ENCODE data around the gene PRDM16. TPM values are rescaled to one million over a fixed set of nuclear protein-coding genes. Genes with fewer than 3 reads are reported as not detected.

PRDM16 gene
- total and polyA plus RNA-seq, 2 of the 4 experiments (the other 2 are of a cell fraction), result 0.02 TPM; not detected in 1

GRCh38 chr1:3125078-3125477 is 56.1 kb downstream of the PRDM16 start:
- no peak for ATAC-seq (ENCODE audit: low read depth)
- no TSS peak for BruUV-seq (replicated peaks)
- H3K27me3 ChIP-seq (ENCODE audit: control insufficient read depth, insufficient read depth, low read length), result no peaks in the 10 kb centered on the region
- no peak overlapping the region for H2BK15ac ChIP-seq (ENCODE audit: low read depth, low read length)
- no peak overlapping the region for H3K23ac ChIP-seq (ENCODE audit: low read depth, low read length)
- H3K9ac ChIP-seq (ENCODE audit: low read depth, low read length), result no peak overlapping the region
- no peak overlapping the region for H4K5ac ChIP-seq (ENCODE audit: low read depth, low read length)
- no peaks in the 10 kb centered on the region for H3K36me3 ChIP-seq (ENCODE audit: control insufficient read depth, insufficient read depth, low read length)
- no peaks in the 10 kb centered on the region for H3K79me1 ChIP-seq (ENCODE audit: low read depth in 1 of 2, low read length in 2 of 2)
- no peak overlapping the region for H3K56ac ChIP-seq (ENCODE audit: extremely low read depth, insufficient read depth, low read length)
- H3K4me2 ChIP-seq (ENCODE audit: low read depth, low read length), result no peak overlapping the region
- in situ Hi-C loops (cut with MboI; ENCODE audit: low sequenced_read_pairs), result no loop called here
- no peak overlapping the region for H2AK9ac ChIP-seq (replicated peaks; ENCODE audit: low read depth, low read length, poor library complexity)
- H2AFZ ChIP-seq (replicated peaks; ENCODE audit: low read length, poor library complexity), result no peak overlapping the region
- TF ChIP-seq CTCF (conservative IDR thresholded peaks at IDR 0.05; ENCODE audit: low read depth, low read length), result no peak
- no peak for TF ChIP-seq RAD21 (IDR thresholded peaks at IDR 0.05; ENCODE audit: low read length)
- TF ChIP-seq POLR2A (IDR thresholded peaks at IDR 0.05; ENCODE audit: low read depth, low read length), result no peak
- no peak for TF ChIP-seq SMC3 (IDR thresholded peaks at IDR 0.05; ENCODE audit: low read depth, low read length)
- no peak for TF ChIP-seq USF2 (IDR thresholded peaks at IDR 0.05; ENCODE audit: low read depth, low read length)
- no peak for TF ChIP-seq MAZ (IDR thresholded peaks at IDR 0.05; ENCODE audit: borderline replicate concordance, low read depth, low read length)
- no peak for TF ChIP-seq CHD1 (IDR thresholded peaks at IDR 0.05; ENCODE audit: low read depth, low read length)
- TF ChIP-seq MAFK (IDR thresholded peaks at IDR 0.05; ENCODE audit: low read depth, low read length), result no peak
- no peak for TF ChIP-seq MXI1 (IDR thresholded peaks at IDR 0.05; ENCODE audit: borderline replicate concordance, low read depth, low read length)
- no peak for TF ChIP-seq BHLHE40 (IDR thresholded peaks at IDR 0.05; ENCODE audit: low read depth, low read length)
- TF ChIP-seq FOS (IDR thresholded peaks at IDR 0.05; ENCODE audit: low read depth, low read length), result no peak
- no peak for TF ChIP-seq NFE2L2 (IDR thresholded peaks at IDR 0.05; ENCODE audit: low read depth, low read length)
- no peak for TF ChIP-seq CEBPB (IDR thresholded peaks at IDR 0.05; ENCODE audit: low read depth, low read length)
- no peak for TF ChIP-seq ELK1 (IDR thresholded peaks at IDR 0.05; ENCODE audit: borderline replicate concordance, low read depth, low read length)
- no peak for TF ChIP-seq RCOR1 (IDR thresholded peaks at IDR 0.05; ENCODE audit: insufficient replicate concordance, low read length)
- TF ChIP-seq RFX5 (IDR thresholded peaks at IDR 0.05; ENCODE audit: low read depth, low read length), result no peak
- no peak overlapping the region for H3K18ac ChIP-seq (ENCODE audit: low read depth, low read length)
- H2AK5ac ChIP-seq (ENCODE audit: low read depth, low read length), result no peak overlapping the region
- no peak overlapping the region for H2BK20ac ChIP-seq (ENCODE audit: low read depth, low read length)
- CTCF ChIA-PET, result no interaction called here
- H3K4ac ChIP-seq (ENCODE audit: low read depth, low read length), result no peak overlapping the region
- no peaks in the 10 kb centered on the region for H4K20me1 ChIP-seq (ENCODE audit: insufficient read depth, low read length)
- H4K91ac ChIP-seq (ENCODE audit: insufficient read depth, low read depth, low read length), result no peak overlapping the region
- no peak overlapping the region for H4K8ac ChIP-seq (ENCODE audit: low read depth in 2 of 2, low read length in 2 of 2)
- no peak overlapping the region for H2BK5ac ChIP-seq (ENCODE audit: low read depth, low read length, poor library complexity, severe bottlenecking)
- POLR2A ChIA-PET (ENCODE audit: unreplicated experiment), result no interaction called here
- 89% methylated on average over 9 of the region's 15 CpGs; no CpG with 5 or more reads in 1 of the 2 experiments for WGBS, 2 experiments (ENCODE audit: extremely low coverage in 2 of 2, insufficient read length in 1 of 2)
- H3K27ac ChIP-seq (ENCODE audit: insufficient read depth, low read length), result no peak overlapping the region
- peaks cover 6% of the 10 kb centered on the region; the same call in 1 of the 2 replicates for H3K9me3 ChIP-seq (ENCODE audit: control insufficient read depth, insufficient read depth, low read length)
- DNase-seq, result no peak
- H3K4me1 ChIP-seq (ENCODE audit: control insufficient read depth, insufficient read depth, low read length), result no peaks in the 10 kb centered on the region
- intact Hi-C loops (cut with micrococcal nuclease), result no loop called here
- dilution Hi-C loops (cut with HindIII; ENCODE audit: low sequenced_read_pairs, unreplicated experiment), result no loop called here
- no peak overlapping the region for H3K4me3 ChIP-seq (ENCODE audit: insufficient read depth, low read depth, low read length)
- H2BK120ac ChIP-seq (ENCODE audit: low read depth, low read length), result no peak overlapping the region
- no peak overlapping the region for H3K14ac ChIP-seq (replicated peaks; ENCODE audit: low read depth, low read length)
- no peaks in the 10 kb centered on the region for H3K9me1 ChIP-seq (ENCODE audit: insufficient read depth, low read length)
